Right lung (tissue), 5 donors: ENCODE measurements around the gene TP53RK. TPM values are rescaled to one million over a fixed set of nuclear protein-coding genes. Genes with fewer than 3 reads are reported as not detected.

Source experiments
- DNase-seq, 2 donors: peaks; one replicate each; pipeline ENCODE4 v3.0.0-alpha.2; 2013
- polyA plus RNA-seq, 5 donors: library from polyadenylated mRNA; unstranded; fragments of 120-200 nt; gene quantifications; one replicate each; pipeline versions ENCODE4 v1.2.1 to v1.2.3, GENCODE V29; 2013; ENCODE audit warnings: inconsistent platforms in 1 of 5, low replicate concordance in 1 of 5; ENCODE audit not compliant: insufficient read length in 5 of 5, insufficient read depth in 1 of 5

The TP53RK gene
- polyA plus RNA-seq, 5 donors, result 13.4 to 17.2 (median 15.1) TPM

DNA sequence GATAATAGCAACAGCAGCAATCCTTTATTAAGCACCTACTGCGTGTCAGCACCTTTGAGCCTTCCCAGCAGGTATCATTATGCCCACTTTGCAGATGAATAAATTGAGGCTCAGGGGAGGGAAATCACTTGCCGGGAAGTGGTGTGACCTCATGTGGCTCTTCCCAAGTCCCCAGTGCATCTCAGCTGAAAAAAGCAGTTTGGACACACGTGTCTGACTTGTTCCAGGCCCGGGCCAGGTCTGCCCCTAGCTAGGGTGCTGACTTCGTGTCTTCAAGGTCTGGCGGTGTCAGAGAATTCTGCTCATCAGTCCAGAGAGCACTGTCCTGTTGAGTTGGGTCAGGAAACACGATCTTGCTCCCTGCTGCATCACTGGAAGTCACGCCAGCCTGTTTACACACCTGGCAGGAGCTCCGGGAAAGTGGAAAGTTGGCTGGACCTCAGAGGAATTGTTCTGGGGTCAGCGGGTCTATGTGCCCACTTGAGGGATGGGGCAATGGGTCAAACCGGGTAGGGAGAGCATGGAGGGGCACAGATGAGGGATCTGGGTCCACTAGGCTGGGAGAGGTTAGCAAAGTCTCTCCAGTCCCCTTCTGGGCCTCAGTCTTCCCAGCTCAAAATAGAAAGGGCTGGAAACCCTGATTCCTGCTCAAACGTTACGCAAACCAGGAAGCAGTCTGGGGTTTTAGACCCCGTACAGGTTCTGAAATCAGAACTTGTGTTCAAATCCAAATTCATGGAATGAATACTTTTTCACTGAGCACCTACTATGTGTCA lies 48.5 kb downstream of the TP53RK start:
- DNase-seq, result no peak

DNA sequence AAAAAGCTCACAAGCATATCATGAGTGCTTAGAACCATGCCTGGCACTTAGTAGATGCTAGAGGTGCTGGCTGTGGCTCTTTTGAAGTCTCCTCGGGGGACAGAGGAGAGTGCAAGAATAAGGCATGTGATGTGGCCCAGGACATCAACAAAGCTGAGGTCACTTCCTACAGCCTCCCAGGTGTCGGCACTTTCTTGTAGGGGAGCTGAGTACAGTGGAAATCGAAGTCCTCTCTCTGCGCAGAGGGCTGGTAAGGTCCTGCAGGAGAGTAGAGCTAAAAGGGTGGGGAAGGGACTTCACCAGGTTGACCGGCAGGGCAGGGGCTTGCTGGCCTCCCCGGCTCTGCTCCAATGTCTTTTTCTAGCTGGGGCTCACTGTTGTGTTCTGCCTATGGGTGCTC lies 49.2 kb downstream of the TP53RK start:
- DNase-seq, result no peak

DNA sequence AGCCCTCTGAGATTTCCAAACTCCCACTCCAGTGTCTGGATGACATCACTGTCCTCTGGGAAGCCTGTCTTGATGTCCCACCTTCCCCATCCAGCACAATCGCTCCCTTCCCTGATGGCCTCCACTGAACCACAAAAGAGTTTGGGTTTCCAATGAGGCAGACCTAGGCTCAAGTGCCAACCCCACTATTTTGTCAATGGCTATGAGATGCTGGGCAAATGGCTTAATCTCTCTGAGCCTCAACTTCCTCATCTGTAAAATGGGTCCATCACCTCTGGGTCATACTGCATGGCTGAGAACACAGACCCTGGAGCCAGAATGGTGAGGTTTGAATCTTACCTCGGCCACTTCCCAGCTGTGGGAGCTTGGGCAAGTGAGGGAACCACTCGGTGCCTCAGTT lies 49.7 kb downstream of the TP53RK start:
- no peak for DNase-seq

DNA sequence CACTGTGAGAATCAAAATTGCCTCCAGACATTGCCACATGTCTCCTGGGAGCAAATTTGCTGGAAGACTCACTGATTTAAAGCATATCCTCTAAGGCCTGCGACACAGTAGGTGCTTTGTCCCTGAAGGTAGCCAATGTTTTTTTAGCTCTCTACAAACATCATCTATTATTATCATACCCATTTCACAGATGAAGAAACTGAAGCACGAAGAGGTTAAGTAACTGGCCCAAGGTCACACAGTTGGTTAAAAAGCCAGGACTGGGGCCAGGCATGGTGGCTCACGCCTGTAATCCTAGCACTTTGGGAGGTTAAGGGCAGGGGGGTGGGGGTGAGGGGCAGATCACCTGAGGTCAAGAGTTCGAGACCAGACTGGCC lies 50.4 kb downstream of the TP53RK start:
- no peak for DNase-seq

DNA sequence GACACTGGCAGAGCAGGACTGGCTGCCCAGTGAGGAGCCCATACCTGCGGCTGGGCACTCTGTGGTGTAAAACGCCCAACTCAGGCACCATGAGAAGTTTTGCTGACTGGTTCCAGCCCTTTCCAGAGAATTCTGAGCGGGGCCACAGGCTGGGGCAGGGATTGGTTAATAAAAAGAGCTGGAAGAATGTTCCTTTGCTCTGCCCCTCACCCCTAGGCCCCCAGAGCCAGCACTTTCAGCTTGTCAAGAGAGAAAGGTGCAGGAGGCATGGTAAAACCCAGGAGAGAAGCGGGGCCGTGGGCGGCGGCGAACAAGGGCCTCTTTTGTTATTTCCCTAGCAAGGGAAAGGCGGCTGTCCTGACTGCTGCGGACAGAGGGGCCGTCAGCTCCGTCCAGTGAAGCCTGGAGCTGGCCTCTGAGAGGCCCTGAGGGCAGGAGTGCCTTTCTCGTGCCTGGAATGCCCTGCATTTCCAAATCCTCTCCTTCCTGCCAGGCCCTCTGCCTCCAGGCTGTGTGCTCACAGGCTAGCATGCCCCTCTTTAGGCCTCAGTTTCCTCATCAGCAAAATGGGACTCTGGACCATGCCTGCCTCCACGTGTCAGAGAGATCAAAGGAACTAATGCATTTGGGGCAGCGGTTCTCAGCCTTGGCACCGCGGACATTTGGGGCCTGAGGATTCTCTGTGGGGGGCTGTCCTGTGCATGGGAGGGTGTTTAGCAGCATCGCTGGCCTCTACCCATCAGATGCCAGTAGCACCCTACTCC lies 50.9 kb downstream of the TP53RK start:
- DNase-seq, result no peak

DNA sequence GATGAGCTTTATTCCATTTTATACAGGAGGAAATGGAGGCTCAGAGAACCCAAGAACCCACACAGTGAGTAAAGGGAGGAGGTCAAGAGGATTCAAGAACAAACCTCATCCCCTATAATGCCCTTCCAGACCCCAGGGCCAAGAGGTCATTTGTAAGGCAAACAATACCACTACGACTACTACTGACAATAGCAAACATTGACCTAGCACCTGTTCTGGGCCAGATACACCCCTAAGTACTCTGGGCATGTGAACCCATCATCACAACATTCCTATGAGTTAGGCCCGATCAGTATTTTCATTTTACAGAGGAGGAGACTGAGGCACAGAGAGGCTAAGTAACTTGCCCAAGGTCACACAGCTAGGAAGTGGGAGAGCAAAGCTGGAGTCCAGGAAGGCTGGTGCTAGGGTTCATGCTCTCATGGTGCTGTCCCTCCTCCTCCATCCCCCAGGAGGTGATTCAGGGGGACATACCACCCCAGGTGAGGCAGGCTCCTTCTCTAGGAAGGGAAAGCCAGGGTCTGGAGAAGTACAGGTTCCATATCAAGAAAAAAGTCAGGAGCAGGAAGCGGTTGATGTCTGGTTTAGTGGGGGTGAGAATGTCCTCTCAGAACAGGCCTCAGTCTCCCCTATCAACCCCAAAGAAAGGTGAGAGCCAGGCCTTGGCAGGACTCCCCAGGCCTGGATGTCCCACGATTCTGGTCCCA lies 51.7 kb downstream of the TP53RK start:
- no peak for DNase-seq

DNA sequence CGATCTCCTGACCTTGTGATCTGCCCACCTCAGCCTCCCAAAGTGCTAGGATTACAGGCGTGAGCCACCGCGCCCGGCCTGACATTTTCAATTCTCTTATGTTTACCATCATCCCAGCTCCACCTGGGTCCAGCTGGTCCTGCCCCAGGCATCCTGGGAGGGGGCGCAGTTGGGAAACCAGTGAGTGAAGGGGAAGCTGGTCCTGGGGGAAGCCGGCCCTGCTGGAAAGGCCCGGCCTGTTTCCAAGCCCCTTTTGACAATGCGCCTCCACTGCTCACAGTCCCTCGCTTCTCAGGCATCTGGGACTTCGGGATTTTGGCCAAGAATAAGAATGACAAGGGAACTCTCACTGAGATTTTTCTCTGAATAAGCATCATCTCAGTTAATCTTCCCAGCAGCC lies 52.2 kb downstream of the TP53RK start:
- no peak for DNase-seq

DNA sequence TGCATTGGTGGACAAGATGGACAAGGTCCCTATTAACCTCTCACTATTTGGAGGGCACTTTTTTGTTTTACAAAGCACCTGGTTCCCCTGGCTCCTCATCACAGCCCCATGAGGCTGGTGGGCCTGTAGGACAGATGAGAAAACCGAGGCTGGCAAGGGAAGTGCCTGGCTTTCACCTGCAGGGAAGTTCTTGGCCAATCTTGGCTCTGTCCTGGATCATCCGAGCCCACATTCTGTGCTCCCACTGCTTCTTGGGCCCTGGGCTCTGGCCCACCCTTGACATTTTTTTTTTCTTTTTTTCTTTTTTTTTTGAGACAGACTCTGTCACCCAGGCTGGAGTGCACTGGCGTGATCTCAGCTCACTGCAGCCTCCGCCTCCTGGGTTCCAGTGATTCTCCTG lies 52.7 kb downstream of the TP53RK start:
- no peak for DNase-seq

DNA sequence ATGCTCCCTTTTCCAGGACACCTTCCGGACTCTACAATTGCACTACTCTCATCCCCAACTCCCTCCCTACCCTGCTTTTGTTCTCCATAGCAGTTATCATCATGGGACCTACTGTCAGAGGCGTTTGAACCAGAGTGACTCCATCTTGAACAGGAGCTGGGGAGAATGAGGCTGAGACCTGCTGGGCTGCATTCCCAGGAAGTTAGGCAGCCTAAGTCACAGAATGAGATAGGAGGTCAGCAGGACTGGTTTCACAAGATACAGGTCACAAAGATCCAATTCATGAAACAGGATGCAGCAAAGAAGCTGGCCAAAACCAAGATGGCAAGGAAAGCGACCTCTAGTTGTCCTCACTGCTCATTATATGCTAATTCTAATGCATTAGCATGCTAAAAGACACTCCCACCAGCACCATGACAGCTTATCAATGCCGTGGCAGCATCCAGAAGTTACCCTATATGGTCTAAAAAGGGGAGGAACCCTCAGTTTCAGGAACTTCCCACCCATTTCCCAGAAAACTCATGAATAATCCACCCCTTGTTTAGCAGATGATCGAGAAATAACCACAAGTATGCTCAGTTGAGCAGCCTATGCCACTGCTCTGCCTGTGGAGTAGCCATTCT lies 53.6 kb downstream of the TP53RK start:
- no peak for DNase-seq

DNA sequence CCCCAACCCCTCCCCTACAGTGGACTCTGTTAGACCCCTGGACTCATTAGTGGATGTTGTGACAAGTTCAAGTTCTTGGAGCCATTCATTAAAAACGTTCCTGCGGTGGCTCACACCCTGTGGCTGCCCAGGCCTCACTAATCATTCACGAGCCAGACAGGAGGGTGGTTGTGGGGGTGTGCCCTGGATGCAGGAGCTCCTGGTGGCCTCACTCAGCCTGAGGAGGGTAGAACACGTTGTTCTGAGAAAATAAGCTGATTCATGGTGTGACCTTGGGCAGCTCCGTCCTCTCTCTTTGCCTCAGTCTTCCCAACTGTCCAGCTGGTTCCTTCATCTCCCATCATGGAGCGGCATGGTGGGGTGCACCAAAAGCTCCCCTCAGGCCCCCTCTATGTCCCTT lies 54.7 kb downstream of the TP53RK start:
- DNase-seq, result no peak

Other genes starting within 250 kb of the TP53RK start
- gene ZNF334, start 175.9 kb downstream of the TP53RK start, polyA plus RNA-seq, result 10 to 100 TPM; 24.5 to 52.5 (median 43.4) TPM
- not detected for gene OCSTAMP, start 138.8 kb downstream of the TP53RK start, polyA plus RNA-seq
- gene SLC13A3, start 38.0 kb downstream of the TP53RK start, polyA plus RNA-seq, result 10 to 100 TPM in 2 of 5 donors, 1 to 10 TPM in 3; 6.2 to 11.2 (median 7.8) TPM
- 10 to 100 TPM; 18.2 to 24.0 (median 20.5) TPM for gene SLC2A10, start 20.2 kb upstream of the TP53RK start, polyA plus RNA-seq
- gene EYA2, start 205.4 kb upstream of the TP53RK start, polyA plus RNA-seq, result 1 to 10 TPM in 3 of 5 donors, under 1 TPM in 2; 0.80 to 2.7 (median 1.3) TPM